Upper lobe of right lung (tissue), 1 donor: ENCODE data around the gene ABO. TPM values are rescaled to one million over a fixed set of nuclear protein-coding genes. Genes with fewer than 3 reads are reported as not detected.
A peak's percentile ranks its signal among the peaks of the same experiment; 100 is the strongest.

Experiments used
- ATAC-seq: fragments of 200-7000 bp; cut with Tn5 transposase; one replicate; pipeline ENCODE4 v1.9.1; 2020; ENCODE audit warnings: mild to moderate bottlenecking, moderate library complexity
- DNase-seq: peaks from one replicate; pipeline ENCODE4 v3.0.0-alpha.2; 2020
- H3K27ac ChIP-seq: fragments of 200-600 bp; one replicate; pipeline ENCODE4 v1.8.0; 2022
- H3K27me3 ChIP-seq: fragments of 200-600 bp; one replicate; pipeline ENCODE4 v1.8.0; 2022; ENCODE audit warnings: mild to moderate bottlenecking
- H3K36me3 ChIP-seq: fragments of 200-600 bp; one replicate; pipeline ENCODE4 v1.8.0; 2022
- H3K4me1 ChIP-seq: fragments of 200-600 bp; one replicate; pipeline ENCODE4 v1.8.0; 2022
- H3K4me3 ChIP-seq: fragments of 200-600 bp; one replicate; pipeline ENCODE4 v1.8.0; 2022; ENCODE audit warnings: mild to moderate bottlenecking
- H3K9me3 ChIP-seq: fragments of 200-600 bp; one replicate; pipeline ENCODE4 v1.8.0; 2022
- CTCF ChIP-seq: fragments of 200-600 bp; IDR thresholded peaks from one replicate; pipeline ENCODE4 v1.8.0; 2022; ENCODE audit warnings: antibody characterized with exemption
- intact Hi-C: fragments of 100-400 bp; cut with DNase I; formaldehyde crosslinking; loops from one replicate; pipeline ENCODE4 v1.11.0; 2022
- total RNA-seq: library from RNA; stranded (reverse); fragmentation: NEBNext Ultra II Directional; extraction: Animal tissue kit (Norgen Biotek cat#: 25700); gene quantifications from one replicate; pipeline ENCODE4 v1.2.1, GENCODE V29; 2021
- donor health status: DM: no; HTN: yes; CAD: no; lungs with severe emphysema.

The ABO gene
- total RNA-seq, 1 donor from 2014 or later, result 16.8 TPM

DNA sequence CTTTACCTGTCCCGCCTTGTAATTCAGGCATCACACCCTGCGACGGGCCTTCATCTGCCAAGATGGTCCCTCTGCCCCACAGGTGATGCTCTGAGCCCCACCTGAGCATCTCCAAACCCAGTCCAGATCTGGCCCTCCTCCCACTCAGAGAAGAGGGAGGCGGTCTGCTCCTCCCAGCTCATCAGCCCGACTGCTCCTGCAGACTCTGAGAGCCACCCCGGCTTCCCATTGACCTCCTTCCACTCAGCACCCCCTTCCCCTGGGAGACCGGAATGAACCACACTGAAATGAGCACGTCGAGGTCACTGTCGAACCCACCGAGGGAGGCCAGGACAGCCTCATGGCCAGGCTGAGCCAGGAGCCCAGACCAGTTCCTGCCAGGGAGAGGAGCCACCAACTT, 12.8 kb downstream of the ABO start:
- no peak for ATAC-seq
- no peaks in the 10 kb centered on the region for H3K27me3 ChIP-seq
- DNase-seq, result no peak
- H3K9me3 ChIP-seq, result no peaks in the 10 kb centered on the region
- no peaks in the 10 kb centered on the region for H3K4me1 ChIP-seq
- intact Hi-C loops, result no loop called here
- H3K36me3 ChIP-seq, result no peaks in the 10 kb centered on the region
- no peak overlapping the region for H3K27ac ChIP-seq
- TF ChIP-seq CTCF, result no peak
- no peak overlapping the region for H3K4me3 ChIP-seq

DNA sequence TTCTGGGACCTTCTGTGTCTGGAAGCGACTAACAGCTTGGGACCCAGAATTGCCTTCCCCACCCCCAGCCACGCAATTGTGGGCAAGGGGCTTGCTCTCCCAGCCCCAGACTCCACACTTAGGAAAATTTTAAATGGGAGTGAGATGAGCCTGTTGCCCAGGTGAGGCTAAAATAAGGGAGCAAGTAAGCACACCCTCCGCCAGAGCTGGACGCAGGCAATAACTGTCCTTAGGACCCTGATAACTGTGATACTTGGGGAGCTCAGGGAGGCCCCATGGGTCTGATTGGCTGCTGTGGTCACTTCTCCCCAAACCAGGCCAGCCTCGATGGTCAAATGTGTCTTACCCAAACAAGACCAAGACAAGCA, 13.3 kb downstream of the ABO start:
- Histone ChIP-seq H3K4me3 (no peak overlapping the region), H3K4me1 (no peaks in the 10 kb centered on the region), H3K27ac (no peak overlapping the region), H3K36me3 (no peaks in the 10 kb centered on the region), H3K9me3 (no peaks in the 10 kb centered on the region), H3K27me3 (no peaks in the 10 kb centered on the region)
- DNase-seq (no peak), ATAC-seq (no peak)
- intact Hi-C loops, result no loop called here
- no peak for TF ChIP-seq CTCF

- no peak for TF ChIP-seq CTCF
- Histone ChIP-seq H3K36me3 (no peaks in the 10 kb centered on the region), H3K4me3 (no peak overlapping the region), H3K4me1 (no peaks in the 10 kb centered on the region), H3K27ac (no peak overlapping the region), H3K27me3 (no peaks in the 10 kb centered on the region), H3K9me3 (no peaks in the 10 kb centered on the region)
- DNase-seq, result no peak
- intact Hi-C loops, result no loop called here
- peak; percentile 7 for ATAC-seq
Measured at GRCh38 chr9:133261103-133261752, 13.8 kb downstream of the ABO start.

- no peak overlapping the region for H3K27ac ChIP-seq
- TF ChIP-seq CTCF, result no peak
- H3K4me3 ChIP-seq, result no peak overlapping the region
- DNase-seq (no peak), ATAC-seq (no peak)
- intact Hi-C loops, result no loop called here
- no peaks in the 10 kb centered on the region for H3K9me3 ChIP-seq
- no peaks in the 10 kb centered on the region for H3K4me1 ChIP-seq
- no peaks in the 10 kb centered on the region for H3K27me3 ChIP-seq
- H3K36me3 ChIP-seq, result no peaks in the 10 kb centered on the region
Measured at GRCh38 chr9:133260334-133261102, 14.5 kb downstream of the ABO start.

DNA sequence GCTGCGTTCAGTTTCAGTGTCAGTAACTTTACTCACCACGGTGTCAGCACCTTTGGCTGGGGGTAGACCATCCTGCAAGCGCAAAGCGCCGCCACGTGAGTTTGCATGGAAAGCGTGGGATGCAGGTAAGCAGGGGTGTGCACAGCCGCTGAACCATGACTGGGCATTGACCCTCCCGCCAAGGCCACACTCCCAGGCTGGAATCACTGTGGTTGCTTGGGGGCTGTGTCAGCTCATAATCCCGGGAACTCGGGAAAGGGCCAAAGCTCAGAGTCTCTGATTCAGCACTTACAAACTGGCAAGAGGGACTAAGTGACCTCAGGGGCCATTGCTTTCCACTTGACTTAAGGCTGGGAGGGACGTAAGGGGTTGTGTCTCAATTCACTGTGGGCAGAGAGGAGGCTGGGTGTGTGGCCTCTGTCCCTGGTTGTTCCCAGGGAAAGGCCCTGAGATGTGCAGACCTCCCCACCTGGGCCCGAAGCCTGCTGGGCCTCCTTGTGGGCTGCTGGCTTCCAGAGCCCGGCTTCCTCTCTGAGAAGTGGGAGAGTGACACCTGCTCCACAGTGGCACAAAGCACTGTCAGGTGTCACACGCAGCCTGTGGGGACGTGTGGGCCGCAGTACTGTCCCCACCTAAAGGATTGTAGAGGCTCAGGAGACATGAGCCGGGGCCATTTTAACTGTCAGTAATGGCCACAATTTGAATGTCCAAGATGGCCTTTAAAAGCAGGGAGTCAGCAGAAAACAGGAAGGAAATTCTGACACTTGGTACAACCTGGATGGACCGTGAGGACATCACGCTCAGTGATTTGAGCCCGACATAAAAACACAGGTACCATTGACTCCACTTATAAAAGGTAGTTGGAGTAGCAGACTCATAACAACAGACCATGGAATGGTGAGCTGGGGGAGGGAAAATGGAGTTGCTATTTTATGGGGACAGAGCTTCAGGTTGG, 16.7 kb downstream of the ABO start:
- no peak for DNase-seq
- no peak for TF ChIP-seq CTCF
- Histone ChIP-seq H3K4me3 (no peak overlapping the region), H3K9me3 (no peaks in the 10 kb centered on the region), H3K4me1 (peaks cover 1% of the 10 kb centered on the region), H3K27ac (no peak overlapping the region), H3K36me3 (no peaks in the 10 kb centered on the region), H3K27me3 (no peaks in the 10 kb centered on the region)
- intact Hi-C loops, result no loop called here
- no peak for ATAC-seq
